Measurements from ENCODE around the gene NECAB3.

- TF ChIP-seq CTCF (IDR thresholded peaks at IDR 0.05), result no peak
- no peak for TF ChIP-seq POLR2A (IDR thresholded peaks at IDR 0.05)
Measured at GRCh38 chr20:33627577-33628216, 46.5 kb downstream of the NECAB3 start.
